H1 (cell line): ENCODE measurements around the gene LHFPL3.

Experiments used
- CTCF ChIP-seq, 3 experiments: IDR thresholded peaks; 1 replicate in 2 of 3; 2 replicates in 1 of 3; pipeline versions ENCODE4 v1.5.1 to v1.6.1; 2011; ENCODE audit warnings: low read length in 3 of 3, mild to moderate bottlenecking in 3 of 3, inconsistent platforms in 2 of 3, low read depth in 1 of 3, moderate library complexity in 1 of 3; ENCODE audit not compliant: insufficient read depth in 1 of 3; ENCODE audit errors: control extremely low read depth in 1 of 3
- EP300 ChIP-seq, 2 experiments: IDR thresholded peaks; 1 replicate in 1 of 2; 2 replicates in 1 of 2; pipeline ENCODE4 v1.6.1; 2011 to 2012; ENCODE audit warnings: low read depth in 2 of 2, low read length in 2 of 2, mild to moderate bottlenecking in 2 of 2, borderline replicate concordance in 1 of 2, inconsistent platforms in 1 of 2, moderate library complexity in 1 of 2
- EZH2 ChIP-seq: fragments of 200-600 bp; sonication (generic); IDR thresholded peaks from 2 replicates; pipeline ENCODE4 v1.7.1; 2012; ENCODE audit warnings: low read depth, mild to moderate bottlenecking, moderate library complexity, low read length, inconsistent platforms; ENCODE audit not compliant: severe bottlenecking
- POLR2A ChIP-seq, 2 experiments: IDR thresholded peaks; 1 replicate in 1 of 2; 2 replicates in 1 of 2; pipeline ENCODE4 v1.6.1; 2011; ENCODE audit warnings: low read depth in 2 of 2, low read length in 2 of 2, mild to moderate bottlenecking in 2 of 2; ENCODE audit errors: control extremely low read depth in 1 of 2
- SP4 ChIP-seq: IDR thresholded peaks from 2 replicates; pipeline ENCODE4 v1.6.1; 2012; ENCODE audit warnings: low read length, inconsistent platforms
- TF ChIP-seq, protein P1 (sequence below): IDR thresholded peaks from 2 replicates; pipeline ENCODE4 v1.6.1; 2012; ENCODE audit warnings: inconsistent platforms

DNA sequence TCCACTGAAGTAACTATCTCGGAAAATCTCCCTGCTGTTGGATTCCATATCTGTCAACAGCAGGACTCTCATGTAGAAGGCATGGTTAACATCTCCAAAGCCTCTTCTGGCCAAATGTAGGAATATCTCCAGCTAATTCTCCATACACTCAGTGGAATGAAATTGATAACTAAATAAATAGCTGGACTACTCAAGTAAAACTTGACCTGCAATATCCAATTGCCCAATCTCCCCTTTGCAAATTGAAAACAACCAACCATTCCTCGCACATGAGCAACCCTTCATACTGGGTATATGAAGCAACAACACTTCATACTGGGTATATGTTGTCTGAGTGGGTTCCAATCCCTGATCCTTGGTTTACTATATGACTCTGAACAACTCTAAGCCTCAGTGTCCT, 580.2 kb downstream of the LHFPL3 start:
- no peak for TF ChIP-seq EZH2
- no peak for TF ChIP-seq SP4
- TF ChIP-seq, protein P1, sequence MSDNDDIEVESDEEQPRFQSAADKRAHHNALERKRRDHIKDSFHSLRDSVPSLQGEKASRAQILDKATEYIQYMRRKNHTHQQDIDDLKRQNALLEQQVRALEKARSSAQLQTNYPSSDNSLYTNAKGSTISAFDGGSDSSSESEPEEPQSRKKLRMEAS: no peak
- TF ChIP-seq CTCF (IDR thresholded peaks at IDR 0.05; ENCODE audit: control extremely low read depth in 1 of 3, insufficient read depth in 1 of 3, low read depth in 1 of 3, low read length in 3 of 3): no peak
- no peak for TF ChIP-seq POLR2A (IDR thresholded peaks at IDR 0.05; ENCODE audit: control extremely low read depth in 1 of 2, low read depth in 2 of 2, low read length in 2 of 2)
- TF ChIP-seq EP300 (IDR thresholded peaks at IDR 0.05; ENCODE audit: borderline replicate concordance in 1 of 2, low read depth in 2 of 2, low read length in 2 of 2): no peak
